LNCAP (cell line): ENCODE measurements around the gene KIAA1328.

ENCODE experiments used
- TF ChIP-seq, protein P1 (sequence below): fragments of 450-650 bp; IDR thresholded peaks from 2 replicates; pipeline ENCODE4 v1.5.1; 2017; ENCODE audit warnings: mild to moderate bottlenecking

Gene KIAA1328

DNA sequence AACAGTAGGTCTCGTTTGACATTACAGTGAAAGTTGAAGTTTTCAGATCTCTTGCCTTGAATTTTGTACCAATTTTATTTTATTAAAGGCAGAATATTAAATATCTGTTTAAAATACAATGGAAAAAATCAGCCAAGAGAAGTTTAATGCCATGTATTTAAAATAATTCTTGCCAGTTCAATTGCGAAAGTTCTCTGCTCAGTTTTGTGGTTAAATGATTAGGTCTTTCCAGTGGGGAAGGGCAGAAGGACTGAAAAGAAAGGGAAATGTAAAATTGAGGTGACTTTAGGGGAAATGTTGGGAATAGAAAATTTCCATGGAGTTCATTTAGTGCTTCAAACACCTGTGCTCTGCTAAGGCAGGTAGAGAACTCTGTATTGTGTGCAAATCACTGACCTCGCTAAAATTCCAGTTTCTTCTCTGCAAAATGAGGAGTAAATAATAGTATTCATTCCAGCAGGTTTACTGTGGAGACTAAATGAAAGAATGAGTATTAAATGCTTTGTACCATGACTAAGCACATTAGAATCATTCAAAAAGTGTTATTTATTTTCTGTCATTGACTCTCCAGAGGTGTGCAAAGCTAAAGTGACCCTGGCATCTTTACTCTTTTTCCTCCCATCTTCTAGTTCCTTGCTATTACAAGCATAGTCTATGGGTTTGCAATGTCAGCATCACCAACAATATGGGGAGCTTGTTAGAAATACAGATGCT is 74.4 kb downstream of the KIAA1328 start:
- TF ChIP-seq, protein P1, sequence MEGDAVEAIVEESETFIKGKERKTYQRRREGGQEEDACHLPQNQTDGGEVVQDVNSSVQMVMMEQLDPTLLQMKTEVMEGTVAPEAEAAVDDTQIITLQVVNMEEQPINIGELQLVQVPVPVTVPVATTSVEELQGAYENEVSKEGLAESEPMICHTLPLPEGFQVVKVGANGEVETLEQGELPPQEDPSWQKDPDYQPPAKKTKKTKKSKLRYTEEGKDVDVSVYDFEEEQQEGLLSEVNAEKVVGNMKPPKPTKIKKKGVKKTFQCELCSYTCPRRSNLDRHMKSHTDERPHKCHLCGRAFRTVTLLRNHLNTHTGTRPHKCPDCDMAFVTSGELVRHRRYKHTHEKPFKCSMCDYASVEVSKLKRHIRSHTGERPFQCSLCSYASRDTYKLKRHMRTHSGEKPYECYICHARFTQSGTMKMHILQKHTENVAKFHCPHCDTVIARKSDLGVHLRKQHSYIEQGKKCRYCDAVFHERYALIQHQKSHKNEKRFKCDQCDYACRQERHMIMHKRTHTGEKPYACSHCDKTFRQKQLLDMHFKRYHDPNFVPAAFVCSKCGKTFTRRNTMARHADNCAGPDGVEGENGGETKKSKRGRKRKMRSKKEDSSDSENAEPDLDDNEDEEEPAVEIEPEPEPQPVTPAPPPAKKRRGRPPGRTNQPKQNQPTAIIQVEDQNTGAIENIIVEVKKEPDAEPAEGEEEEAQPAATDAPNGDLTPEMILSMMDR: no peak

DNA sequence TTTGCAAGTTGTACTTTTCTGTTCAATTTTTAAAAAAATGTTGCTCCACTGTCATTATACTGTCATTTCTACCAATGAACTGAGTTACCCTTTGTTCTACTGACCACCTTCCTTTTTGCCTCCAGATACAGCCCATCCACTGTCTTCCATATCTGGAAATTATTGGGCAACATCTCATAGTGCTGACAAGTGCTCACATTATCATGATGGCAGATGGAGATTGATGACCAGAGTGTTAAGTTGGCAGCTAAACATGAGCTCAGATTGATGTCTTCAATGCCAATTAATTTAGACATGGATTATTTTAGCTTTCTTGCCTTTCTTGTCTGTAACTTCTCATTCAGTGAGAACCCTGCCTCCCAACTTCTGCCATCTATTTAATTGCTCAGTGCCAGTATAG is 76.6 kb downstream of the KIAA1328 start:
- TF ChIP-seq, protein P1: no peak

DNA sequence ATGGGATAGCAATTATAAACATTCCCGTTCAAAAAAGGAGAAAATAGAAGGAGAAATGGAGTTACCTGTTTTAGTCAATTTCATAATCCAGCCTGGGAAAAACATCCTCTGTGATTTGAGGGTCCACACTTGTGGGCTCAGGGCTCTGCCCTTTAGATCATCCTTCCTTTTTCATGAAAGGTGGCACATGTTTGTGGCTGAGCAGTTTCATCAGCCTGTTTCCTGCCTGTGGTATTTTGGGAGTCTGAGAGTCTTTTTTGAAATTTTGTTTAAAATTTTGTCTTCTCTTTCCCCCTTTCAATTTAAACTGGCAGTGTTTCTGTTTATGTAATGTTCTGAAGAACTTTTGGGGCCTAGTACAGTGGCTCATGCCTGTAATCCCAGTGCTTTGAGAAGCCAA is 84.0 kb downstream of the KIAA1328 start:
- TF ChIP-seq, protein P1: no peak

DNA sequence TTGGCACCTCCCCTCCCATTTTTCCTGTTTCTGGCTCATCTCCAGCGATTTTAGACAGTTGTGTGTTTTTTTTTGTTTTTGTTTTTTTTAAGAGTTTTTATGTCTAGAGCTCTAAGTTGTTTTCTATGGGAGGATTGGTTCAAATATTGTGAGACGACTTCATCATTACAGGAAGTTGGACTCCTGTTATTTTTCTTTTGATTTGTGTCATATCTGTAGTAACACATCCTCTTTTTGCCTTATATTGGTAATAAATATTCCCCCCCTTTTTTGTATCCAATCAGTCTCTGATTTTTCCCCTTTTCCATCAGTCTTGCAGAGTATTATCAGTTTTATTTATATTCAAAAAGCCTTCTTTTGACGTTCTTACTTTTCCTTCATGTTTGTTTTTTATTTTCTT is 89.0 kb downstream of the KIAA1328 start:
- TF ChIP-seq, protein P1: no peak

DNA sequence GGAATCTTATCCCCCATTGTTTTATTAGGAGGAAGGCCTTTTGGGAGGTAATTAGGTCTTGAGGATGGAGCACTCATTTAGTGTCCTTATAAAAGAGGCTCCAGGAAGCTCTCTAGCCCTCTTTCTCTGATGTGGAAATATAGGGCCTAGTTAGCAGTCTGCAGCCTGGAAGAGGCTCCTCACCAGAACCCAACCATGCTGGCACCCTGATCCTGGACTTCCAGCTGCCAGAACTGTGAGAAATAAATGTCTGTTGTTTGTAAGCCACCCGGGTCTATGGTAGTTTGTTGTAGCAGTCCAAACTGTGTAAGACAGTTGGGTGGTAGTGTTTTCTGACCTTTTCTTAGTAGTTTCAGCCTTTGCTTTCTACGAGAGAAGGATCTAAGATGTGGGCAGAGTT is 100.7 kb downstream of the KIAA1328 start:
- TF ChIP-seq, protein P1: no peak

DNA sequence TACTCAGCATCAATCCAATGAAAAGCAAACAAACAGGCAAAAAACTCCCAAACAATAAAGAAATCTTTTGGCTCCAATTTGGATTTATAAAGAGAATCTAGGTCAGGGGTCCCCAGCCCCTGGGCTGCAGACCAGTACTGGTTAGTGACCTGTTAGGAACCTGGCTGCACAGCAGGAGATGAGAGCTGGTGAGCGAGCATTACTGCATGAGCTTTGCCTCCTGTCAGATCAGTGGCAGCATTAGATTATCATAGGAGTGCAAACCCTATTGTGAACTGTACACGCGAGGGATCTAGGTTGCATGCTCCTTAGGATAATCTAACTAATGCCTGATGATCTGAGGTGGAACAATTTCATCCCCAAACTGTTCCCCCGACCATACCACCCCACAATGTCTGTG is 102.2 kb downstream of the KIAA1328 start:
- TF ChIP-seq, protein P1: no peak

DNA sequence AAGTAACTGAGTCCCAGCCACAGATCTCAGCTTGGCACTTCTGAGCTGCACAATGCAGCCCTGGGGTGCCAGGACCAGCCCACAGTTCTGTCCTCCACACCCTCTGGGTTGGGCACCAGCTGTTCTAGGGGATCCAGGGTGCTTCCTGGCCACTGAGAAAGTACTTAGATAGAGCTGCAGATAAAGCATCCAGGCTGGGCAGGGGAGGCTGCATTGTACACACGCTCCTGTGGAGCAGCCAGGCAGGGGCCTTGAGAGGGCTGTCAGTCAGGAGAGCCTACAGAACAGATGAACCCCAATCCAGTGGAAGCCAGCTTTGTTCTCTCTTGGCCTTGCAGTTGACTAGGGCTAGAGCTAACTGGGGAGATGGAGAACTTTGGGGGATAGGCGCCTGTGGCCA is 104.6 kb downstream of the KIAA1328 start:
- TF ChIP-seq, protein P1: no peak

DNA sequence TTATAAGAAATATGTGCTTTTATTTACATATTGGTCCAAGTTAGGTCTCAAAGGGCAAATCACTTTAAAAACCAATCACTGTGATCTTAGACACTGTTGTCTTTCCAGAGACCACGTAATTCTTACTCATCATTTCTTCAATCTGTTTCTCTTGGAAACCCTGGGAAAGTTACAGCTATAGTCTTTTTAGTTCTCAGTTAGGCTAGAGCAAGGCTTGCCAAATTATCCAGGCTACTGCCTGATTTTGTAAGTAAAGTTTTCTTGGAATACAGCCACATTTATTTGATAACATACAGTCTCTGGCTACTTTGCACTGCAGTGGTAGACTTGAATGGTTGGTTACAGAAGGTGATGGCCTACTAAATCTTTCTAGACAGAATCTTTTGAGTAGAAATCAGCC is 106.0 kb downstream of the KIAA1328 start:
- TF ChIP-seq, protein P1: no peak
